SK-N-SH (cell line): Measurements from ENCODE around the gene PGF. TPM values are rescaled to one million over a fixed set of nuclear protein-coding genes. Genes with fewer than 3 reads are reported as not detected.
A peak's percentile ranks its signal among the peaks of the same experiment; 100 is the strongest.

Experiments
- CTCF ChIA-PET: fragments of 300-600, 350-600 bp; formaldehyde crosslinking; extraction: SDS; loops from one replicate; lab custom pipeline; 2021; lab: Yijun Ruan, JAX
- POLR2A ChIA-PET: fragments of 350-600 bp; sonication (Branson Sonifier 250); formaldehyde crosslinking; extraction: SDS; loops from one replicate; lab custom pipeline; 2020; ENCODE audit warnings: antibody characterized with exemption, inconsistent platforms; lab: Yijun Ruan, JAX
- DNase-seq: peaks from one replicate; pipeline ENCODE4 v3.0.0; 2012
- H2AFZ ChIP-seq: fragments of 200-600 bp; sonication (generic); 2 replicates; pipeline ENCODE4 v1.8.1; 2016; ENCODE audit warnings: antibody characterized with exemption, mild to moderate bottlenecking, low read depth
- H3F3A ChIP-seq: fragments of 200-600 bp; sonication (generic); replicated peaks from 2 replicates; pipeline ENCODE3; 2016; ENCODE audit warnings: antibody characterized with exemption, mild to moderate bottlenecking; ENCODE audit not compliant: insufficient read depth
- H3K27ac ChIP-seq, 2 experiments: fragments of 200-500 bp in 1 of 2; fragments of 200-600 bp in 1 of 2; sonication (Bioruptor generic) in 1 of 2; sonication (generic), shearing (Covaris generic) in 1 of 2; 2 replicates each; pipeline versions ENCODE4 v1.5.1 to v1.6.1; 2014 to 2016; ENCODE audit warnings: low read depth in 2 of 2, inconsistent platforms in 1 of 2, low read length in 1 of 2, mild to moderate bottlenecking in 1 of 2, mixed read lengths in 1 of 2
- H3K27me3 ChIP-seq: fragments of 200-600 bp; sonication (generic), shearing (Covaris generic); 2 replicates; pipeline ENCODE4 v1.6.1; 2016; ENCODE audit warnings: mixed run types; ENCODE audit not compliant: insufficient read depth
- H3K36me3 ChIP-seq, 2 experiments: fragments of 200-500 bp in 1 of 2; fragments of 200-600 bp in 1 of 2; sonication (Bioruptor generic) in 1 of 2; sonication (generic) in 1 of 2; replicated peaks in 1 of 2; 2 replicates each; pipeline versions ENCODE3 to v1.5.1; 2014 to 2016; ENCODE audit warnings: low read length in 1 of 2, mild to moderate bottlenecking in 1 of 2; ENCODE audit not compliant: insufficient read depth in 2 of 2, control insufficient read depth in 1 of 2
- H3K4me1 ChIP-seq, 2 experiments: fragments of 200-500 bp in 1 of 2; fragments of 200-600 bp in 1 of 2; sonication (Bioruptor generic) in 1 of 2; sonication (generic), shearing (Covaris generic) in 1 of 2; 2 replicates each; pipeline versions ENCODE4 v1.5.1 to v1.6.1; 2014 to 2016; ENCODE audit warnings: low read depth in 1 of 2, low read length in 1 of 2, mixed run types in 1 of 2; ENCODE audit not compliant: insufficient read depth in 2 of 2, control insufficient read depth in 1 of 2
- H3K4me2 ChIP-seq: fragments of 200-600 bp; sonication (generic), shearing (Covaris generic); 2 replicates; pipeline ENCODE4 v1.6.1; 2017; ENCODE audit warnings: mixed run types
- H3K4me3 ChIP-seq, 2 experiments: fragments of 200-500 bp in 1 of 2; fragments of 200-600 bp in 1 of 2; sonication (Bioruptor generic) in 1 of 2; sonication (generic), shearing (Covaris generic) in 1 of 2; 2 replicates each; pipeline versions ENCODE4 v1.5.1 to v1.8.1; 2014 to 2016; ENCODE audit warnings: low read depth in 2 of 2, inconsistent platforms in 1 of 2, low read length in 1 of 2, mild to moderate bottlenecking in 1 of 2, mixed read lengths in 1 of 2, moderate library complexity in 1 of 2
- H3K79me2 ChIP-seq: fragments of 200-600 bp; sonication (generic); 2 replicates; pipeline ENCODE4 v1.8.1; 2017; ENCODE audit warnings: mild to moderate bottlenecking; ENCODE audit not compliant: insufficient read depth
- H3K9ac ChIP-seq: fragments of 200-600 bp; sonication (generic); 2 replicates; pipeline ENCODE4 v1.6.1; 2017; ENCODE audit warnings: mixed run types
- H3K9me2 ChIP-seq: fragments of 200-600 bp; sonication (generic); 2 replicates; pipeline ENCODE4 v1.6.1; 2017; ENCODE audit warnings: mixed run types
- H3K9me3 ChIP-seq: fragments of 200-600 bp; sonication (generic); 2 replicates; pipeline ENCODE4 v1.6.1; 2017; ENCODE audit warnings: mixed run types, mild to moderate bottlenecking, moderate library complexity
- H4K20me1 ChIP-seq: fragments of 200-600 bp; sonication (generic); 2 replicates; pipeline ENCODE4 v1.6.1; 2017; ENCODE audit warnings: mild to moderate bottlenecking, mixed run types; ENCODE audit not compliant: insufficient read depth
- CHD2 ChIP-seq: fragments of 150-350 bp; IDR thresholded peaks from 2 replicates; pipeline ENCODE4 v1.6.1; 2018; ENCODE audit warnings: low read length; ENCODE audit not compliant: partially characterized antibody
- EP300 ChIP-seq, 2 experiments: IDR thresholded peaks; 2 replicates each; pipeline versions ENCODE4 v1.4.0 to v1.6.1; 2012; ENCODE audit warnings: borderline replicate concordance in 1 of 2, low read depth in 1 of 2, low read length in 1 of 2
- FOXJ3 ChIP-seq: sonication (generic); formaldehyde crosslinking; IDR thresholded peaks from 2 replicates; pipeline ENCODE4 v1.5.1; 2020; ENCODE audit warnings: mild to moderate bottlenecking, missing genetic modification reagents
- GABPA ChIP-seq: IDR thresholded peaks from 2 replicates; pipeline ENCODE4 v1.4.0; 2012; ENCODE audit warnings: low read depth, mild to moderate bottlenecking
- MAX ChIP-seq: IDR thresholded peaks from 2 replicates; pipeline ENCODE4 v1.4.0; 2012; ENCODE audit warnings: low read depth
- NFIC ChIP-seq: IDR thresholded peaks from 2 replicates; pipeline ENCODE4 v1.4.0; 2012; ENCODE audit warnings: borderline replicate concordance
- NRF1 ChIP-seq: IDR thresholded peaks from 2 replicates; pipeline ENCODE4 v1.6.1; 2012; ENCODE audit warnings: low read depth, mild to moderate bottlenecking, low read length
- RAD21 ChIP-seq: IDR thresholded peaks from 2 replicates; pipeline ENCODE4 v1.6.1; 2012; ENCODE audit warnings: mild to moderate bottlenecking, low read length
- REST ChIP-seq: IDR thresholded peaks from 2 replicates; pipeline ENCODE4 v1.6.1; 2012; ENCODE audit warnings: mild to moderate bottlenecking, low read depth, low read length, moderate library complexity
- USF1 ChIP-seq: IDR thresholded peaks from 2 replicates; pipeline ENCODE4 v1.4.0; 2012; ENCODE audit warnings: low read depth, borderline replicate concordance
- YY1 ChIP-seq: IDR thresholded peaks from 2 replicates; pipeline ENCODE4 v1.4.0; 2012; ENCODE audit warnings: low read depth, mild to moderate bottlenecking
- WGBS: methylation state at CpG from one replicate; pipeline ENCODE4 v1.1.6; 2017; ENCODE audit warnings: low lambda C conversion rate; 5-methylcytosine and 5-hydroxymethylcytosine counted together
- polyA plus RNA-seq, 3 experiments: library from polyadenylated mRNA; depleted of rRNA; stranded (reverse); fragments of >200 nt; gene quantifications; 2 replicates each; pipeline ENCODE4 v1.2.3, GENCODE V29; 2012

PGF gene
- polyA plus RNA-seq, 1 of the 3 experiments (the other 2 are of a cell fraction): 4.4 TPM

GRCh38 chr14:74973003-74973653, 17.7 kb upstream of the PGF start:
- POLR2A ChIA-PET: no interaction called here
- H3K36me3 ChIP-seq: no peaks in the 10 kb centered on the region
- no peaks in the 10 kb centered on the region for H3K27me3 ChIP-seq
- TF ChIP-seq RAD21 (no peak), MAX (peak; percentile 76)
- CTCF ChIA-PET: interaction anchor here (1.5 kb wide), 1 partner anchor 8 kb away, joined by 3 read pairs; no protein-coding TSS in a partner anchor
- H3K27ac ChIP-seq: peak overlapping the region in 1 of 2 experiments; percentile 31; a peak in 1 of 4 replicates
- H3K4me2 ChIP-seq: no peak overlapping the region
- no peaks in the 10 kb centered on the region for H4K20me1 ChIP-seq
- 100% methylated on average over 1 of the region's 15 CpGs for WGBS
- H3K9ac ChIP-seq: no peak overlapping the region
- peak; percentile 47 for DNase-seq
- H3K9me3 ChIP-seq: no peaks in the 10 kb centered on the region
- no peaks in the 10 kb centered on the region for H3K79me2 ChIP-seq
- H3K4me1 ChIP-seq: peaks cover 0 to 52% of the 10 kb centered on the region in 2 experiments; a peak in 1 of 4 replicates
- H3K4me3 ChIP-seq: no peak overlapping the region
- H3K9me2 ChIP-seq: no peaks in the 10 kb centered on the region
- H3F3A ChIP-seq: no peaks in the 10 kb centered on the region
- H2AFZ ChIP-seq: no peak overlapping the region; the same call in 1 of the 2 replicates

- no peak overlapping the region for H2AFZ ChIP-seq
- H3K4me1 ChIP-seq: peaks cover 0 to 18% of the 10 kb centered on the region in 2 experiments; a peak in 1 of 4 replicates
- H3K4me2 ChIP-seq: no peak overlapping the region
- no peaks in the 10 kb centered on the region for H4K20me1 ChIP-seq
- no peak for TF ChIP-seq YY1
- TF ChIP-seq FOXJ3 (CRISPR knock-in tag): no peak
- no peak for TF ChIP-seq REST
- no peak for TF ChIP-seq USF1
- TF ChIP-seq NRF1: no peak
- no peak for TF ChIP-seq CHD2
- no peak for TF ChIP-seq NFIC
- TF ChIP-seq EP300 (IDR thresholded peaks at IDR 0.05; ENCODE audit: borderline replicate concordance in 1 of 2, low read depth in 1 of 2, low read length in 1 of 2): no peak
- no peak for TF ChIP-seq MAX
- no peak for TF ChIP-seq GABPA
- H3K9me2 ChIP-seq: no peaks in the 10 kb centered on the region
- DNase-seq: no peak
- no peaks in the 10 kb centered on the region for H3K79me2 ChIP-seq
- H3K36me3 ChIP-seq: no peaks in the 10 kb centered on the region
- H3K9me3 ChIP-seq: no peaks in the 10 kb centered on the region
- ChIA-PET POLR2A (no interaction called here), CTCF (interaction anchor here (0.7 to 1.0 kb wide), 3 partner anchors 9 to 108 kb away, joined by 3 read pairs; no protein-coding TSS in a partner anchor)
- H3K27me3 ChIP-seq: no peaks in the 10 kb centered on the region
- H3K4me3 ChIP-seq: no peak overlapping the region
- no peak overlapping the region for H3K9ac ChIP-seq
- H3F3A ChIP-seq: peaks cover 10% of the 10 kb centered on the region
- 83% methylated on average over 1 of the region's 1 CpG for WGBS
- H3K27ac ChIP-seq: no peak overlapping the region
These were observed 13.4 kb upstream of the PGF start for GRCh38 chr14:74968811-74969210.
